Ureter (tissue), 1 donor: ENCODE measurements around the gene NFATC1. TPM values are rescaled to one million over a fixed set of nuclear protein-coding genes. Genes with fewer than 3 reads are reported as not detected.

Experiments used
- DNase-seq: peaks from one replicate; pipeline ENCODE4 v3.0.0-alpha.2; 2020; ENCODE audit warnings: low spot score
- total RNA-seq: library from RNA; stranded (reverse); gene quantifications from one replicate; pipeline ENCODE4 v1.2.4, GENCODE V29; 2023
- donor health status: DM: yes; HTN: yes; CAD: no.

The NFATC1 gene
- total RNA-seq, 1 donor from 2014 or later: 13.8 TPM

DNA sequence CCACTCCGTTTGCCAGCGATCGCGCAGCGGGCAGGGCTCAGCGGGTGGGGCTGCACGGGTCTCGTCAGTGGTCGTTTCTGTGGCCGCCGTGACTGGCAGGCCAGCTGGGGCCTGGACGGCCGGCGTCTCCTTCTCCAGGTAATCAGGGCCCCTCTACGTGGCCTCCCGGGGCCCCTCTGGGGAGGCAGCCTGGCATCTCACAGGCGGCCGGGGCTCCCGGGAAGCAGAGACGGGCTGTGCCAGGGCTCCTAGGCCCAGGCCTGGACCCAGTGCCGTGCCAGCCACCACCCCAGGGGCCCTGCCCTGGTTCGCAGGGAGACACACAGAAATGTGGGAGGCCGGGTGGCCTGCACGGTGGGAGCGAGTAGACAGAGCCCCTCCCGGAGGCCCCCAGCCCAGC, 59.5 kb downstream of the NFATC1 start:
- no peak for DNase-seq

- DNase-seq: no peak
Observed at GRCh38 chr18:79456105-79456980, 60.6 kb downstream of the NFATC1 start.

- no peak for DNase-seq
Observed at GRCh38 chr18:79457239-79457638, 61.5 kb downstream of the NFATC1 start.

GRCh38 chr18:79457652-79458051, 61.9 kb downstream of the NFATC1 start:
- DNase-seq: no peak

- DNase-seq: peak; percentile 61
Observed at GRCh38 chr18:79458131-79458838, 62.6 kb downstream of the NFATC1 start.

GRCh38 chr18:79458917-79459803, 63.4 kb downstream of the NFATC1 start:
- DNase-seq: no peak

- no peak for DNase-seq
Observed at GRCh38 chr18:79459946-79460480, 64.3 kb downstream of the NFATC1 start.

DNA sequence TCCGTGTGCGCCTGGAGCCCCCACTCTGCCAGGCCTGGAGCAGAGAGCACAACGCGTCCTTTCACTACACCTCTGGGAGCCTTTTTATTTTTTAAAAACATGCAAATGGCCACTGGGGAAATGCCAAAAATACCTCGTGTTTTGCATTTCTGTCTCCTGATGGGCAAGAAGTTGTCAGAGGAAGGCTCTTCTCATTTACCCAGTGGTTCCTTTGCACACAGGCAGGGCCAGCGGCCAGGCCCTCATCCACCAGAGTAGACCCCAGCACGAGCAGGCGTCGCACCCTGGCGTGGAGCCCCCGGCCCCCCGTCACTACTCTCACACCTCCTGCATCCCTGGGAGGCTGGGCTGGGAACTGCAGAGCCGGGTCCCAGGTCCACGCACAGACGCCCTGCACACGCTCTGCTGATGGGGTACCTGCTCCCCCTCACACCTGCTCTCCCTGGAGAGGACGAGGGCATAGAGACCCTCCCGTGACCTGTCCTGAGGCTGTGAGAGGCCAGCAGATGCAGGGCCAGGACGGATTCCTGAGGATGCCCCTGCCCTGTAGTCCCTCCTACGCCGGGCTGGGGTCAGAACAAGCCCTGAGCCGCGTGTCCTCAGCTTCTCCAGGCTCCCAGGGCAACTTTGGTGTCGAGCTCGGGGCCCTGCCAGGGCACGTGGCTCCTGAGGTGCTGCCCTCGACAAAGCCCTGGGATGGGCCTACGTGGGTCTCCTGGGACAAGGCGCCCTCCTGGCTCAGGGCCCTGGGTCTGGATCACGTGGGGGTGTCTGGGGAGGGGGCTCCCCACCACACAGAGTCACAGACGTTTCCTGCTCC, 65.0 kb downstream of the NFATC1 start:
- DNase-seq: no peak

DNA sequence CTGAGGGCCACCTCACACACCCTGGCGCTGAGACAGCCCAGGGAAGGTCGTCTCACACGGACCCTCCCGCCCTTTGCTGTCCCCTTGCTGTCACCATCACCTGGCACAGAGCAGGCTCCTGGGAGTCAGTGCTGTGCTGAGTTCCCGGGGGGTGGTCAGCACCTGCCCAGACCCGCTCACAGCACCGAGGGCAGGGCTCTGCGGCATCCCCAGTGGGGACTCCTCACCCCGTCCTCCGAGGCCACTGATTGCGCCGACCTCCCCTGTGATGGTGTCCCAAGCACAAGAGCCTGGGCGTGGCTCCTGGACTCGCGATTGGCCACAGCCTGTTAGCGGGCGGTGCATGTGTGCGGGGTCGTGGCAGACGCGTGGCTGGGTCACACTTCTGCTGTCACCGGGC, 65.9 kb downstream of the NFATC1 start:
- DNase-seq: no peak

- DNase-seq: no peak
Observed at GRCh38 chr18:79463424-79463960, 67.8 kb downstream of the NFATC1 start.

GRCh38 chr18:79465392-79465991, 69.8 kb downstream of the NFATC1 start:
- DNase-seq: peak; percentile 60

- no peak for DNase-seq
Observed at GRCh38 chr18:79466591-79466990, 70.9 kb downstream of the NFATC1 start.

GRCh38 chr18:79467126-79467525, 71.4 kb downstream of the NFATC1 start:
- no peak for DNase-seq

DNA sequence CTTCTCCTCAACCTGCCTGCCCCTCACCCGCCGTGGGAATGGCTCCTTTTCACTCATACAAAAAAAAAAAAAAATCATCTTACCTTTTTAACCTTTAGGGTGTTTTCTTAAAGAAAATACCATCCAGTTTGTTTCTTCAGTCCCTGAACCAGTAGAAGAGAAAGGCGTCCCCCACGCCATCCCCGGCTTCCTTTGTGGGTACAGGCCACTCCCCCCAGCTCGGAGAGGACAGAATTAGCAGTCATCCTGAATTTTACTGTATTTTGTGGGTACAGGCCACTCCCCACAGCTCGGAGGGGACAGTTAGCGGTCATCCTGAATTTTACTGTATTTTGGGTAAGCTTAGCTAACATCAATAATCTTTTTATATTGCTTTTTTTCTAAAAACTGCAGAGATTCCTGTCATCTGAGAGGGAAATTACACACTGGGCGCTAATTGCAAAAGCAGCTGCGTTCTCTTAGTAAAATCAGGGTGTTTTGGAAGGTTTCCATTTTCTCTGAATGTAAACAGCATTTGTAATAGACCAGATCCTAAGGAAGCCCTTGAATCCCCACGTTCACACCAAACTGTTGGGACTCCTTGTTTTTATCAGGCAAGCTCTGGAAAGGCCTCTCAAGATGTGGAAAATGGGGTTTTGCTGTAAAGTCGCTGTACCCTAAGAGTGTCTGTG, 72.5 kb downstream of the NFATC1 start:
- no peak for DNase-seq

- no peak for DNase-seq
Observed at GRCh38 chr18:79469309-79469708, 73.6 kb downstream of the NFATC1 start.

DNA sequence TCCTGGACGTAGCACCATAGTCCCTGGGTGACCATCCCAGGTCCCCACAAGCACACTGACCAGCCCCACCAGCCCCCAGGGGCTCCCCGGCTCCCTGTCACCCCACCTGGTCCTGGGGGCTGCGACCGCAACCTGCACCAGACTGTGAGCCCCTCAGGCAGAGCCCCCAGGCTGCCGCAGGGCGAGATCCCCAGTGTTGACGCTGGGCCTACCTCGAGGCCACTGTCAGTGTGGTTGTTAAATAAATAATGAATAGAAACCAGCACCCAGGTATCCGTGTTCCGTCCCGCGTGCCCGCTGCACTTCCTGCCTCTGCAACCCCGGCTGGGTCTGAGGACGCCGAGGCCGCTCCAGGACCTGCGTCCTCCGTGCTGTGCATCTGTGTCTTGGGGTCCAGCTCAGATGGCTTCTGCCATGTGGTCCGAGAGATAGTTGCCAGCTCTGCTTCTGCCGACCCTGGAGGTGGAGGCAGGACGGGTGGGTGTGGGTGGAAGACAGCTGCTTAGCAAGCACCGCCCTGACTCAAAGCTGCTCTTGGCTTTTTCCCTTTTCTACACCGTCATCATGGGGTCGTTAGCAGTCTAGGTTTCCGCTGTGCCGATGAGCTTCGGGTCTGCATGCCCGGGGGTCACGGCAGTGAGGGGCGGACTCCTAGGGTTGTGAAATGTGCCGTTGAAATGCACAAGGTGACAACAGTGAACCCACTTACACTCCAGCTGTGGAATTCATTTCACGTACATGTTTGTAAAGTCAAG, 74.2 kb downstream of the NFATC1 start:
- no peak for DNase-seq

DNA sequence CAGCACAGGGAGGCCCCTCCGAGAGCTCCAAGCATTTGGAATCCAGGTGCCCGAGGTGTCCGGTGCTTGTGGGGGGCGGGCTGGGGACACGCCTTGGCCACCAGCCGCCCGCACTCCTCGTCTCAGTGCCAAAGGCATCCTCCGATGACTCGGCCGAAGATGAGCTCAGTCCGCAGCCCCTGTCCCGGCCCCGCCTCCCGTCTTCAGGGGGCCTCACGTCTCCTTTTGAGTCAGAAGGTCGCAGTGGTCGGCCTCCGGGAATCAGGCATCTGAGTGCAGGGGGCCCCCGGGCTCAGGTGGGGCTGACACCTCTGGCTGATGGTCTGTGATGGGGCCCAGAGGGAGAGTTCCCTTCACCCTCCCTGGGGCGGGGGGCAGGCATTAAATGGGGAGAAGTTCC, 74.8 kb downstream of the NFATC1 start:
- no peak for DNase-seq

DNA sequence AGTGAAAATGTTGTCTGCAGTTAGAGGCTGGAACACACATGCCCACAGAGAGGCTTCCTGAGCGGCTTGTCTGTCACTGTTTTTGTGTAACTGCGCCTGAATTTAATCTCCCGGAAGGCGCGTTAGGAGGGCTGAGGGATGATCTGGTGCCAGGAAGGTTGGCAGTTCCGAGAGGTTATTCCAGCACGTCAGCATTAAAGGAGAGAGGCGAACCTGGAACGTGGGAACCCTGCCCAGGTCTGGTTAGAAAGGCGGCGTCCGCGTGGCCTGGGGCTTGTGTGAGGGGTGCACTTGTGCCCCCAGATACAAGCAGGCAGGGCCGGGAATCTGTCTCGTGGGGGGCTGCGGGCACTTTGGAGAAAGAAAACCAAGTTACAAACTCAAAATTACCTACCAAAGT, 75.3 kb downstream of the NFATC1 start:
- DNase-seq: no peak

DNA sequence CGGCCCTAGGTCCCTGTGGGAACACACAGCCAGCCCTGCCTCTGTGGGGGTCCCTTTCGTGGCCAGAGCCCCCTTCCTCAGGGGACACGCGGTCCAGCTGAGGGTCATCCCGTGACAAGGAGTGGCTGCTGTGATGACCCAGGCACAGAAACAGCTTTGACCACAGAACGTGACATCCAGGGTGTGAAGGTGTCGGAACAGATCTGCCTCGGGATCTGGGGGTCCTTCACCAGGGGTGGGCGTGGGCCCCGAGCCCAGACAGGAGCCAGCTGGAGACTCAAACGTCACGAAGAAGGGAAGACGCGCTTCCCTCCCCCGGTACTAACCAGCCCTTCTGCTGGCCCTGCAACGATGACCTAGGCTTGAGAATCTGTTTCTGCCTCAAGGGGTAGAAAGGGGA, 75.9 kb downstream of the NFATC1 start:
- DNase-seq: no peak
